H1 (cell line): ENCODE measurements around the gene KLF5. TPM values are rescaled to one million over a fixed set of nuclear protein-coding genes. Genes with fewer than 3 reads are reported as not detected.

Source experiments
- CTCF ChIA-PET: fragments of 300-600 bp; sonication (Branson Sonifier 250); formaldehyde crosslinking; loops from one replicate; lab custom pipeline; 2021; ENCODE audit not compliant: partially characterized antibody; lab: Charles Lee
- POLR2A ChIA-PET: fragments of 300-600 bp; sonication (Branson Sonifier 250); formaldehyde crosslinking; loops from one replicate; lab custom pipeline; 2021; ENCODE audit warnings: inconsistent platforms; ENCODE audit not compliant: partially characterized antibody; lab: Charles Lee
- DNase-seq, 2 experiments: peaks; one replicate each; pipeline versions ENCODE4 v3.0.0 to v3.0.0-alpha.2; 2010 to 2022; ENCODE audit warnings: low spot score in 2 of 2, low read depth in 1 of 2, mixed read lengths in 1 of 2
- FAIRE-seq: peaks from 2 replicates; lab custom pipeline; 2011; peaks lifted over from hg19 to GRCh38; lab: Jason Lieb, UNC
- H2AFZ ChIP-seq: 2 replicates; pipeline ENCODE4 v1.8.1; 2012; ENCODE audit warnings: low read length, inconsistent platforms
- H2AK5ac ChIP-seq: 2 replicates; pipeline ENCODE4 v1.6.1; 2013; ENCODE audit warnings: low read depth, low read length
- H2BK120ac ChIP-seq: replicated peaks from 2 replicates; pipeline ENCODE3; 2013; ENCODE audit warnings: low read depth, low read length, inconsistent platforms
- H2BK12ac ChIP-seq: 2 replicates; pipeline ENCODE4 v1.6.1; 2013; ENCODE audit warnings: low read depth, low read length
- H2BK15ac ChIP-seq: 2 replicates; pipeline ENCODE4 v1.6.1; 2013; ENCODE audit warnings: low read length
- H2BK20ac ChIP-seq: 2 replicates; pipeline ENCODE4 v1.6.1; 2013; ENCODE audit warnings: low read length
- H2BK5ac ChIP-seq: 2 replicates; pipeline ENCODE4 v1.6.1; 2013; ENCODE audit warnings: low read depth, low read length
- H3K14ac ChIP-seq: 2 replicates; pipeline ENCODE4 v1.6.1; 2013; ENCODE audit warnings: inconsistent platforms; ENCODE audit not compliant: insufficient read length
- H3K18ac ChIP-seq: 2 replicates; pipeline ENCODE4 v1.6.1; 2013; ENCODE audit warnings: low read length; ENCODE audit errors: extremely low read depth
- H3K23ac ChIP-seq: 2 replicates; pipeline ENCODE4 v1.6.1; 2013; ENCODE audit warnings: inconsistent platforms; ENCODE audit not compliant: insufficient read length
- H3K23me2 ChIP-seq: 2 replicates; pipeline ENCODE4 v1.6.1; 2013; ENCODE audit warnings: low read depth, low read length
- H3K27ac ChIP-seq: 2 replicates; pipeline ENCODE4 v1.6.1; 2011; ENCODE audit warnings: low read depth, low read length, inconsistent platforms
- H3K27me3 ChIP-seq, 4 experiments: replicated peaks in 1 of 4; 1 replicate in 1 of 4; 2 replicates in 3 of 4; pipeline versions ENCODE4 v1.6.1 to v1.8.1; 2011 to 2013; ENCODE audit warnings: low read length in 3 of 4, mild to moderate bottlenecking in 3 of 4, inconsistent platforms in 2 of 4, mixed read lengths in 2 of 4, moderate library complexity in 1 of 4; ENCODE audit not compliant: control insufficient read depth in 3 of 4, insufficient read depth in 3 of 4; ENCODE audit errors: extremely low read depth in 1 of 4
- H3K36me3 ChIP-seq, 4 experiments: 2 replicates each; pipeline versions ENCODE4 v1.6.1 to v1.8.1; 2011 to 2013; ENCODE audit warnings: mild to moderate bottlenecking in 4 of 4, low read length in 3 of 4, moderate library complexity in 2 of 4, control low read depth in 1 of 4, inconsistent platforms in 1 of 4; ENCODE audit not compliant: insufficient read depth in 4 of 4, control insufficient read depth in 2 of 4
- H3K4ac ChIP-seq: replicated peaks from 2 replicates; pipeline ENCODE3; 2013; ENCODE audit warnings: low read length, low read depth, mixed read lengths, inconsistent platforms; ENCODE audit not compliant: insufficient read length
- H3K4me1 ChIP-seq, 4 experiments: replicated peaks in 1 of 4; 1 replicate in 1 of 4; 2 replicates in 3 of 4; pipeline versions ENCODE4 v1.6.1 to v1.8.1; 2011 to 2013; ENCODE audit warnings: low read length in 3 of 4, inconsistent platforms in 2 of 4, mixed read lengths in 1 of 4; ENCODE audit not compliant: insufficient read depth in 4 of 4, control insufficient read depth in 3 of 4
- H3K4me2 ChIP-seq, 2 experiments: 2 replicates each; pipeline versions ENCODE4 v1.6.1 to v1.8.1; 2011 to 2013; ENCODE audit warnings: low read depth in 2 of 2, low read length in 2 of 2, control low read depth in 1 of 2, inconsistent platforms in 1 of 2, mild to moderate bottlenecking in 1 of 2; ENCODE audit not compliant: insufficient read depth in 1 of 2
- H3K4me3 ChIP-seq, 4 experiments: fragments of 200-600, 300-600 bp in 1 of 4; sonication (generic), shearing (Covaris generic), sonication (Bioruptor Twin) in 1 of 4; 2 replicates each; pipeline versions ENCODE4 v1.5.1 to v1.8.1; 2011 to 2016; ENCODE audit warnings: low read length in 4 of 4, low read depth in 3 of 4, control low read depth in 2 of 4, inconsistent platforms in 2 of 4, mild to moderate bottlenecking in 2 of 4, mixed read lengths in 1 of 4, moderate library complexity in 1 of 4; ENCODE audit not compliant: insufficient read depth in 2 of 4; ENCODE audit errors: extremely low read depth in 1 of 4
- H3K56ac ChIP-seq: replicated peaks from 2 replicates; pipeline ENCODE3; 2013; ENCODE audit warnings: low read depth, mild to moderate bottlenecking, mixed read lengths, low read length, inconsistent platforms; ENCODE audit not compliant: insufficient read length
- H3K79me1 ChIP-seq: 2 replicates; pipeline ENCODE4 v1.6.1; 2013; ENCODE audit warnings: low read depth, low read length, control low read depth
- H3K79me2 ChIP-seq, 2 experiments: 2 replicates each; pipeline versions ENCODE4 v1.6.1 to v1.8.1; 2012 to 2013; ENCODE audit warnings: low read length in 2 of 2, mild to moderate bottlenecking in 2 of 2, inconsistent platforms in 1 of 2; ENCODE audit not compliant: insufficient read depth in 2 of 2, control insufficient read depth in 1 of 2
- H3K9ac ChIP-seq, 4 experiments: replicated peaks in 1 of 4; 1 replicate in 1 of 4; 2 replicates in 3 of 4; pipeline versions ENCODE4 v1.6.1 to v1.8.1; 2011 to 2013; ENCODE audit warnings: low read depth in 3 of 4, low read length in 3 of 4, control low read depth in 2 of 4, mild to moderate bottlenecking in 2 of 4, moderate library complexity in 2 of 4, inconsistent platforms in 1 of 4; ENCODE audit errors: extremely low read depth in 1 of 4
- H3K9me3 ChIP-seq, 2 experiments: 2 replicates each; pipeline versions ENCODE4 v1.6.1 to v1.8.1; 2012 to 2013; ENCODE audit warnings: mild to moderate bottlenecking in 2 of 2, moderate library complexity in 2 of 2, control low read depth in 1 of 2, inconsistent platforms in 1 of 2, low read depth in 1 of 2, low read length in 1 of 2, mixed read lengths in 1 of 2; ENCODE audit not compliant: insufficient read depth in 2 of 2
- H4K20me1 ChIP-seq, 2 experiments: replicated peaks in 1 of 2; 2 replicates each; pipeline versions ENCODE3 to v1.8.1; 2011 to 2013; ENCODE audit warnings: inconsistent platforms in 2 of 2, low read length in 2 of 2, mild to moderate bottlenecking in 1 of 2; ENCODE audit not compliant: insufficient read depth in 2 of 2, control insufficient read depth in 1 of 2
- H4K5ac ChIP-seq: 2 replicates; pipeline ENCODE4 v1.6.1; 2013; ENCODE audit warnings: low read length, low read depth, mixed read lengths, inconsistent platforms; ENCODE audit not compliant: insufficient read length
- H4K8ac ChIP-seq: 2 replicates; pipeline ENCODE4 v1.8.0; 2013; ENCODE audit warnings: mild to moderate bottlenecking, moderate library complexity, low read length, inconsistent platforms; ENCODE audit not compliant: insufficient read depth; ENCODE audit errors: extremely low read depth
- H4K91ac ChIP-seq: replicated peaks from 2 replicates; pipeline ENCODE3; 2013; ENCODE audit warnings: low read length, mixed read lengths, inconsistent platforms; ENCODE audit not compliant: insufficient read length
- BCL11A ChIP-seq, 2 experiments: IDR thresholded peaks; one replicate each; pipeline ENCODE4 v1.6.1; 2011; ENCODE audit warnings: low read depth in 2 of 2, low read length in 2 of 2, mild to moderate bottlenecking in 2 of 2
- HDAC6 ChIP-seq: IDR thresholded peaks from one replicate; pipeline ENCODE4 v1.7.1; 2012; ENCODE audit warnings: low read depth, mild to moderate bottlenecking, inconsistent platforms, low read length, moderate library complexity
- KDM5A ChIP-seq: fragments of 200-600 bp; IDR thresholded peaks from 2 replicates; pipeline ENCODE4 v1.7.1; 2012; ENCODE audit warnings: mild to moderate bottlenecking, low read length, inconsistent platforms, mixed read lengths
- MAFK ChIP-seq: IDR thresholded peaks from 2 replicates; pipeline ENCODE4 v1.6.1; 2012; ENCODE audit warnings: low read depth, mild to moderate bottlenecking, improper control_type of control experiment, low read length
- NRF1 ChIP-seq: IDR thresholded peaks from 2 replicates; pipeline ENCODE4 v1.6.1; 2011; ENCODE audit warnings: mild to moderate bottlenecking, low read depth, low read length, improper control_type of control experiment
- RFX5 ChIP-seq: IDR thresholded peaks from 2 replicates; pipeline ENCODE4 v1.6.1; 2011; ENCODE audit warnings: low read depth, low read length, improper control_type of control experiment, borderline replicate concordance
- SP2 ChIP-seq: IDR thresholded peaks from 2 replicates; pipeline ENCODE4 v1.6.1; 2012; ENCODE audit warnings: mild to moderate bottlenecking, low read length, inconsistent platforms
- WGBS, 2 experiments: shearing (Covaris generic) in 1 of 2; methylation state at CpG; one replicate each; pipeline versions ENCODE4 v1.1.6 to v1.1.7; 2013 to 2015; ENCODE audit warnings: low lambda C conversion rate in 2 of 2, mixed read lengths in 2 of 2, inconsistent platforms in 1 of 2, low coverage in 1 of 2, missing lambda C conversion rate in 1 of 2; ENCODE audit not compliant: insufficient replicate concordance in 2 of 2, insufficient coverage in 1 of 2, insufficient read length in 1 of 2; ENCODE audit errors: extremely low coverage in 1 of 2, missing lambda C conversion rate in 1 of 2; 5-methylcytosine and 5-hydroxymethylcytosine counted together
- polyA plus RNA-seq, 7 experiments: library from polyadenylated mRNA; depleted of rRNA in 3 of 7; stranded (reverse) in 5 of 7; unstranded in 2 of 7; fragments of >200 nt in 5 of 7; fragments of 200-250 nt in 2 of 7; gene quantifications; 1 replicate in 5 of 7; 2 replicates in 1 of 7; 4 replicates in 1 of 7; pipeline versions ENCODE4 v1.2.1 to v1.2.3, GENCODE V29; 2011 to 2013; ENCODE audit warnings: missing spikeins in 2 of 7, mixed read lengths in 2 of 7
- total RNA-seq: library from RNA; stranded (reverse); fragmentation: NEBNext Ultra II Directional; extraction: Animal tissue kit (Norgen Biotek cat#: 25700); gene quantifications from 2 replicates; pipeline ENCODE4 v1.2.1, GENCODE V29; 2021
- TF ChIP-seq, protein P1 (sequence below): IDR thresholded peaks from 2 replicates; pipeline ENCODE4 v1.6.1; 2012; ENCODE audit warnings: inconsistent platforms
- TF ChIP-seq, protein P2 (sequence below): IDR thresholded peaks from 2 replicates; pipeline ENCODE4 v1.6.1; 2011; ENCODE audit warnings: low read depth, mild to moderate bottlenecking, low read length; ENCODE audit not compliant: insufficient read depth
- TF ChIP-seq, protein P3 (sequence below): IDR thresholded peaks from 2 replicates; pipeline ENCODE4 v1.6.1; 2012; ENCODE audit warnings: inconsistent platforms

Gene KLF5
- total and polyA plus RNA-seq, 2 of the 8 experiments (the other 6 are each of a cell fraction or from before 2014, with no cell fraction given), result 1.2 to 2.3 TPM

DNA sequence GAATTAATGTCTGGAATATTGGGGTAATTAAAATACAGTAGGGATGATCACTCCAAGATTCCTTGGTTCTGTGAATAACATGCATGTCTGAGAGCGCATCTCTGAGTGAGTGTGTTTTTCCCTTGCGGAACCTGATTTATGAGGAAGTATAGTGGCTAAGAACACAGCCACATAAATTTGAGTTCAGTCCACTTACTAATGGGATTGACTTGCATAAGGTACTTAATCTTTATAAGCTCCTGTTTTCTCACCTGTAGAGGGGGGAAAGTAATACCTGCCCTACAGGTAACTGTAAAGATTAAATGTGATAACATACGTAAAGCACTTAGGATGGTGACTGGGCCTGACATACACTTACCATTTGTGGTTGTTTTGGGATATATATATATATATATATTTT, 60.8 kb downstream of the KLF5 start:
- no peak overlapping the region for H3K9ac ChIP-seq
- H4K5ac ChIP-seq, result no peak overlapping the region
- H3K14ac ChIP-seq, result no peak overlapping the region
- no peaks in the 10 kb centered on the region for H3K9me3 ChIP-seq
- no peak overlapping the region for H2BK120ac ChIP-seq
- no peaks in the 10 kb centered on the region for H3K23me2 ChIP-seq
- H3K79me1 ChIP-seq, result no peaks in the 10 kb centered on the region
- H2BK12ac ChIP-seq, result no peak overlapping the region
- H2BK20ac ChIP-seq, result no peak overlapping the region
- DNase-seq, result no peak
- ChIA-PET POLR2A (no interaction called here), CTCF (interaction anchor here (0.6 kb wide), 1 partner anchor 43 kb away, joined by 4 read pairs; no protein-coding TSS in a partner anchor)
- H3K27me3 ChIP-seq, result no peaks in the 10 kb centered on the region
- no peak overlapping the region for H3K23ac ChIP-seq
- no peaks in the 10 kb centered on the region for H3K36me3 ChIP-seq
- no peak overlapping the region for H3K18ac ChIP-seq
- H2AK5ac ChIP-seq, result no peak overlapping the region
- FAIRE-seq, result no peak
- no peak overlapping the region for H2BK5ac ChIP-seq
- no peaks in the 10 kb centered on the region for H4K20me1 ChIP-seq
- H3K56ac ChIP-seq, result no peak overlapping the region
- H4K8ac ChIP-seq, result no peak overlapping the region
- no peaks in the 10 kb centered on the region for H3K79me2 ChIP-seq
- H3K4me1 ChIP-seq, result no peaks in the 10 kb centered on the region
- no peak overlapping the region for H3K4me3 ChIP-seq
- WGBS, 2 experiments, result 98% methylated on average over 3 of the region's 3 CpGs; no CpG with 5 or more reads in 1 of the 2 experiments
- H3K4ac ChIP-seq, result no peak overlapping the region
- no peak overlapping the region for H3K27ac ChIP-seq
- no peak overlapping the region for H2BK15ac ChIP-seq
- H2AFZ ChIP-seq, result no peak overlapping the region
- no peak overlapping the region for H4K91ac ChIP-seq
- no peak overlapping the region for H3K4me2 ChIP-seq
- TF ChIP-seq, protein P1, sequence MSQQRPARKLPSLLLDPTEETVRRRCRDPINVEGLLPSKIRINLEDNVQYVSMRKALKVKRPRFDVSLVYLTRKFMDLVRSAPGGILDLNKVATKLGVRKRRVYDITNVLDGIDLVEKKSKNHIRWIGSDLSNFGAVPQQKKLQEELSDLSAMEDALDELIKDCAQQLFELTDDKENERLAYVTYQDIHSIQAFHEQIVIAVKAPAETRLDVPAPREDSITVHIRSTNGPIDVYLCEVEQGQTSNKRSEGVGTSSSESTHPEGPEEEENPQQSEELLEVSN, result no peak
- TF ChIP-seq BCL11A (IDR thresholded peaks at IDR 0.05; ENCODE audit: low read depth in 2 of 2, low read length in 2 of 2) (no peak), SP2 (no peak), KDM5A (no peak), NRF1 (no peak), RFX5 (no peak), MAFK (no peak), HDAC6 (no peak)
- TF ChIP-seq, protein P2, sequence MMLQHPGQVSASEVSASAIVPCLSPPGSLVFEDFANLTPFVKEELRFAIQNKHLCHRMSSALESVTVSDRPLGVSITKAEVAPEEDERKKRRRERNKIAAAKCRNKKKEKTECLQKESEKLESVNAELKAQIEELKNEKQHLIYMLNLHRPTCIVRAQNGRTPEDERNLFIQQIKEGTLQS, result no peak
- TF ChIP-seq, protein P3, sequence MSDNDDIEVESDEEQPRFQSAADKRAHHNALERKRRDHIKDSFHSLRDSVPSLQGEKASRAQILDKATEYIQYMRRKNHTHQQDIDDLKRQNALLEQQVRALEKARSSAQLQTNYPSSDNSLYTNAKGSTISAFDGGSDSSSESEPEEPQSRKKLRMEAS, result no peak
